Measurements from ENCODE around the gene REXO4.
"Not testable (repeated sequence)": the region's sequence is repeated elsewhere in the genome, so short reads cannot be mapped to it uniquely, and the experiment has no call there.

REXO4 gene

GRCh38 chr9:133389562-133389961, 28.2 kb downstream of the REXO4 start:
- no peak for DNase-seq (ENCODE audit: low read depth, low spot score)

- no peak for DNase-seq (ENCODE audit: low read depth, low spot score)
These were observed 28.7 kb downstream of the REXO4 start for GRCh38 chr9:133389025-133389557.

- no peak for DNase-seq (ENCODE audit: low read depth, low spot score)
These were observed 30.1 kb downstream of the REXO4 start for GRCh38 chr9:133387680-133388079.

- DNase-seq (ENCODE audit: low read depth, low spot score): no peak
These were observed 31.5 kb downstream of the REXO4 start for GRCh38 chr9:133386338-133386737.

GRCh38 chr9:133385452-133385851, 32.4 kb downstream of the REXO4 start:
- DNase-seq (ENCODE audit: low read depth, low spot score): no peak

GRCh38 chr9:133384736-133385321, 33.0 kb downstream of the REXO4 start:
- no peak for DNase-seq (ENCODE audit: low read depth, low spot score)

GRCh38 chr9:133383438-133383837, 34.4 kb downstream of the REXO4 start:
- DNase-seq (ENCODE audit: low read depth, low spot score): no peak

- DNase-seq (ENCODE audit: low read depth, low spot score): no peak
These were observed 35.2 kb downstream of the REXO4 start for GRCh38 chr9:133382507-133383141.

GRCh38 chr9:133380734-133381133, 37.1 kb downstream of the REXO4 start:
- no peak for DNase-seq (ENCODE audit: low read depth, low spot score)

- no peak for DNase-seq (ENCODE audit: low read depth, low spot score)
These were observed 38.4 kb downstream of the REXO4 start for GRCh38 chr9:133379153-133380086.

GRCh38 chr9:133378408-133378962, 39.3 kb downstream of the REXO4 start:
- DNase-seq (ENCODE audit: low read depth, low spot score): no peak

- peak; percentile 39 for DNase-seq (ENCODE audit: low read depth, low spot score)
These were observed 40.0 kb downstream of the REXO4 start for GRCh38 chr9:133377721-133378216.

GRCh38 chr9:133377280-133377679, 40.5 kb downstream of the REXO4 start:
- not testable (repeated sequence) for DNase-seq (ENCODE audit: low read depth, low spot score)

- DNase-seq (ENCODE audit: low read depth, low spot score): peak; percentile 80
These were observed 41.8 kb downstream of the REXO4 start, which contains the start of the genes STKLD1 and SURF4 for GRCh38 chr9:133375724-133376654. STKLD1 (plus strand) TSS chr9:133376366; CDS start chr9:133376474, 108 bp downstream. SURF4 (minus strand) TSS chr9:133376060; CDS start chr9:133375969, 91 bp downstream.

- DNase-seq (ENCODE audit: low read depth, low spot score): no peak
These were observed 42.6 kb downstream of the REXO4 start for GRCh38 chr9:133375116-133375723.

GRCh38 chr9:133374612-133375115, 43.1 kb downstream of the REXO4 start:
- DNase-seq (ENCODE audit: low read depth, low spot score): no peak

- no peak for DNase-seq (ENCODE audit: low read depth, low spot score)
These were observed 45.7 kb downstream of the REXO4 start for GRCh38 chr9:133372144-133372543.

- no peak for DNase-seq (ENCODE audit: low read depth, low spot score)
These were observed 46.5 kb downstream of the REXO4 start for GRCh38 chr9:133371261-133371711.

GRCh38 chr9:133370685-133371084, 47.1 kb downstream of the REXO4 start:
- no peak for DNase-seq (ENCODE audit: low read depth, low spot score)

- no peak for DNase-seq (ENCODE audit: low read depth, low spot score)
These were observed 47.9 kb downstream of the REXO4 start for GRCh38 chr9:133369933-133370332.
